Activated CD4-positive, alpha-beta T cell treated with anti-CD3 and anti-CD28 coated beads for 1 hour (primary cell): ENCODE data around the gene SPTSSA.
"Not testable (repeated sequence)": the region's sequence is repeated elsewhere in the genome, so short reads cannot be mapped to it uniquely, and the experiment has no call there.

ENCODE experiments used
- DNase-seq: peaks from one replicate; pipeline ENCODE4 v3.0.0-alpha.2; 2020

Gene SPTSSA

GRCh38 chr14:34462132-34462893, at the start of gene SPTSSA:
Gene SPTSSA (minus strand): TSS chr14:34462240. CDS start chr14:34462207, 33 bp downstream.
- DNase-seq: peak; percentile 76

- no peak for DNase-seq
These were observed 45.8 kb upstream of the SPTSSA start for GRCh38 chr14:34507884-34508283.

- no peak for DNase-seq
These were observed 45.4 kb upstream of the SPTSSA start for GRCh38 chr14:34507459-34507858.

- DNase-seq: not testable (repeated sequence)
These were observed 43.1 kb upstream of the SPTSSA start for GRCh38 chr14:34505124-34505491.

GRCh38 chr14:34504027-34504426, 42.0 kb upstream of the SPTSSA start:
- not testable (repeated sequence) for DNase-seq

GRCh38 chr14:34502545-34503225, 40.6 kb upstream of the SPTSSA start:
- no peak for DNase-seq

GRCh38 chr14:34502001-34502400, 40.0 kb upstream of the SPTSSA start:
- DNase-seq: no peak

GRCh38 chr14:34501004-34501580, 39.1 kb upstream of the SPTSSA start:
- DNase-seq: no peak

- no peak for DNase-seq
These were observed 36.8 kb upstream of the SPTSSA start for GRCh38 chr14:34498684-34499412.

GRCh38 chr14:34496679-34497513, 34.9 kb upstream of the SPTSSA start:
- DNase-seq: no peak

GRCh38 chr14:34496007-34496678, 34.1 kb upstream of the SPTSSA start:
- DNase-seq: no peak

GRCh38 chr14:34489324-34489723, 27.3 kb upstream of the SPTSSA start:
- no peak for DNase-seq

GRCh38 chr14:34488528-34488927, 26.5 kb upstream of the SPTSSA start:
- no peak for DNase-seq

GRCh38 chr14:34484726-34485125, 22.7 kb upstream of the SPTSSA start:
- DNase-seq: no peak

- no peak for DNase-seq
These were observed 20.4 kb upstream of the SPTSSA start for GRCh38 chr14:34482463-34482862.

GRCh38 chr14:34479694-34480093, 17.7 kb upstream of the SPTSSA start:
- DNase-seq: no peak

- no peak for DNase-seq
These were observed 16.2 kb upstream of the SPTSSA start for GRCh38 chr14:34478261-34478660.

- not testable (repeated sequence) for DNase-seq
These were observed 14.0 kb upstream of the SPTSSA start for GRCh38 chr14:34476036-34476435.

GRCh38 chr14:34475163-34475562, 13.1 kb upstream of the SPTSSA start:
- DNase-seq: no peak

GRCh38 chr14:34474187-34474679, 12.2 kb upstream of the SPTSSA start:
- no peak for DNase-seq

- no peak for DNase-seq
These were observed 10.8 kb upstream of the SPTSSA start for GRCh38 chr14:34472706-34473279.
